ENCODE measurements around the gene CAPN7.
"Not testable (repeated sequence)": the region's sequence is repeated elsewhere in the genome, so short reads cannot be mapped to it uniquely, and the experiment has no call there.

The CAPN7 gene

GRCh38 chr3:15205934-15206661, at the start of gene CAPN7:
TSS of gene CAPN7 (plus strand) at chr3:15206246. CDS start at chr3:15206496, 250 bp downstream.
- DNase-seq (ENCODE audit: low spot score) = peak; percentile 93

- DNase-seq (ENCODE audit: low spot score) = no peak
Measured at GRCh38 chr3:15157441-15157840, 48.6 kb upstream of the CAPN7 start.

GRCh38 chr3:15159501-15160136, 46.4 kb upstream of the CAPN7 start:
- DNase-seq (ENCODE audit: low spot score) = no peak

- DNase-seq (ENCODE audit: low spot score) = no peak
Measured at GRCh38 chr3:15160662-15161061, 45.4 kb upstream of the CAPN7 start.

GRCh38 chr3:15161133-15161532, 44.9 kb upstream of the CAPN7 start:
- DNase-seq (ENCODE audit: low spot score) = no peak

GRCh38 chr3:15163656-15164055, 42.4 kb upstream of the CAPN7 start:
- not testable (repeated sequence) for DNase-seq (ENCODE audit: low spot score)

- no peak for DNase-seq (ENCODE audit: low spot score)
Measured at GRCh38 chr3:15164340-15164739, 41.7 kb upstream of the CAPN7 start.

GRCh38 chr3:15165061-15165460, 41.0 kb upstream of the CAPN7 start:
- no peak for DNase-seq (ENCODE audit: low spot score)

GRCh38 chr3:15166391-15166790, 39.7 kb upstream of the CAPN7 start:
- not testable (repeated sequence) for DNase-seq (ENCODE audit: low spot score)

- DNase-seq (ENCODE audit: low spot score) = no peak
Measured at GRCh38 chr3:15171096-15171495, 35.0 kb upstream of the CAPN7 start.

- DNase-seq (ENCODE audit: low spot score) = no peak
Measured at GRCh38 chr3:15172806-15173205, 33.2 kb upstream of the CAPN7 start.

- no peak for DNase-seq (ENCODE audit: low spot score)
Measured at GRCh38 chr3:15174953-15175352, 31.1 kb upstream of the CAPN7 start.

GRCh38 chr3:15175605-15176004, 30.4 kb upstream of the CAPN7 start:
- no peak for DNase-seq (ENCODE audit: low spot score)

GRCh38 chr3:15180042-15180611, 25.9 kb upstream of the CAPN7 start:
- no peak for DNase-seq (ENCODE audit: low spot score)

- no peak for DNase-seq (ENCODE audit: low spot score)
Measured at GRCh38 chr3:15181511-15181910, 24.5 kb upstream of the CAPN7 start.

- DNase-seq (ENCODE audit: low spot score) = no peak
Measured at GRCh38 chr3:15181963-15182362, 24.1 kb upstream of the CAPN7 start.

- DNase-seq (ENCODE audit: low spot score) = no peak
Measured at GRCh38 chr3:15183011-15183410, 23.0 kb upstream of the CAPN7 start.

GRCh38 chr3:15185404-15185803, 20.6 kb upstream of the CAPN7 start:
- no peak for DNase-seq (ENCODE audit: low spot score)

- no peak for DNase-seq (ENCODE audit: low spot score)
Measured at GRCh38 chr3:15186101-15186476, 20.0 kb upstream of the CAPN7 start.

GRCh38 chr3:15186477-15187164, 19.4 kb upstream of the CAPN7 start:
- not testable (repeated sequence) for DNase-seq (ENCODE audit: low spot score)

- no peak for DNase-seq (ENCODE audit: low spot score)
Measured at GRCh38 chr3:15197340-15198029, 8.6 kb upstream of the CAPN7 start.

- no peak for DNase-seq (ENCODE audit: low spot score)
Measured at GRCh38 chr3:15198686-15199085, 7.4 kb upstream of the CAPN7 start.

Data from globus pallidus (tissue), 1 donor.